ENCODE results near the gene KLHL15.

Gene KLHL15

DNA sequence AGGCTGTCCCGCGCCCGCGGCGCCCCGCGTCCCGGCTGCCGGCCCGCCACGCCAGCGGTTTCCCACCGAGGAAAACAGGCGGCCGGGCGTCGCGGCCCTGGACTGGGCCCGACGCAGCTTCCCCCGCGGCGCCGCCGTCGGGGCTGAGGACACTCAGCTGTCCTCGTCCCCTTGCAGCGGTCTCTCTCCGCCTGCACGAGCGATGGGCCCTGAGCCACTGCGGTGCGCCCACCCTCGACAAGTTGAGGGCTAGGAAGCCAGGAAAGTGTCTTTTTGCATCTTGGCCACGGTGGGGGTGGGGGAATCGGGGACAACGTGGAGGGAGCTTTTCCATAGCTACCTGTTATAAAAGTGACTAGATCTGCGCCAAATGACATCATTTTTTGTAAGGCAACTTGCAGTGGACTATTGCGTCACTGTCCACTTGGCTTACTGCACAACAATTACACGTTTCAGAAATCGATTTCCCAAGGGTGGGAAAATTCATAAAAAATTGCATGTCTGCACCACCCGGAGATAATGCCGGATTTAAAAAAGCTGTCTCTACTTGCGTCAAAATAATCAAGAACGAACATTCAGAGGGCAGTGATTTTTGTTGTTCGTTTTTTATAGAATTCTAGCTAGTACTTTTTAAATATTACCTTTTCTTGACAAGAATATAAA, 1.1 kb downstream of the KLHL15 start:
- Mint-ChIP-seq H3K4me1 (peaks cover 15% of the 10 kb centered on the region), H3K27me3 (no peaks in the 10 kb centered on the region), H3K36me3 (ENCODE audit: insufficient read depth) (peaks cover 15% of the 10 kb centered on the region), H3K9me3 (no peaks in the 10 kb centered on the region), H3K27ac (ENCODE audit: low read depth) (peak overlapping the region; percentile 51), H3K4me3 (peak overlapping the region; percentile 78)
- ATAC-seq (replicated peaks; ENCODE audit: extremely low read depth, poor library complexity, severe bottlenecking) = peak; percentile 18
- no peak for DNase-seq (ENCODE audit: low spot score in 2 of 2)

DNA sequence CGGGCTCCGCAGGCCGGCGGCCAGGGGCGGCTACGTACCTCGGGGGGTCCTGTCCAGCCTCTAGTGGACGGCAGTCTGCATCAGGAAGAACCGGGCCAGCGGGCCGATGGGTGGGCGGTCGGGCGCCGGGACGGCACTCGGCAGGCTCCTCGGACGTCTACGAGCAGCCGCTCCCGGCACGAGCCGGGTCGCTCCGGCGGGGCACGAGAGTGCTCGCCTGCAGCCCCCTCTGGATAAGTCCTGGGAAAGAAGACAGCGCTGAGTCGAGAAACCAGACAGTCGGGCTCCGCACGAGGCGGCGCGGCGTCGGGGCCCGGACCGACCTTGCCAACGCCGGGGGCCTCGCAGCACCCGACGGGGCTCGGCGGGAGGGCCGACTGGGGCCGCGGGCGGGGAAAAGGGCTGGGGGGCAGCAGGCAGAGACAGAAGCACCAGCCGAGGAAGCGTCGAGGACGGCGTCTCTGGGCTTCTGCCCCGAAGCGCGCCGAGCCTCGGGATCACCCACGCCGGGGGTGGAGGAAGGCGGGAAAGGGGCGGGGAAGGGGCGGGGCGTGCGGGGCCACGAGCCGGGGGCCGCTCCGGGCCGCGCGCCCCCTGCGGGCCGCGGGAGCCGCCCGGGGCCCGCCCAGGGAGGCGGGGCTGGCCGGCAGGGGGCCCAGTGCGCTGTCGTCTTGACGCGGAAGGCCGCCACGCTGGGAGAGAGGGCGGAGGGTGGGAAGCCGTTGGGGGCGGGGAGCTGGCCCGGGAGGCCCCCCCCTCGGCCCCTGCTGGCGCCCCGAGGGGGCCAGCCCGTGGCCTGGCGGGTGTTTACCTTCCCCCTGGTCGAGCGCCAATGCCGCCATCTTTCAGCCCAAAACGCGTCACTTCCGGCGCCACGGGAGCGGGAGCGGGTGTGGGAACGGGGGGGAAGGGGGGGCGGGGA, 1.9 kb downstream of the KLHL15 start:
- Mint-ChIP-seq H3K4me1 (peaks cover 20% of the 10 kb centered on the region), H3K27ac (ENCODE audit: low read depth) (peak overlapping the region; percentile 84), H3K36me3 (ENCODE audit: insufficient read depth) (peaks cover 15% of the 10 kb centered on the region), H3K27me3 (no peaks in the 10 kb centered on the region), H3K9me3 (no peaks in the 10 kb centered on the region), H3K4me3 (peak overlapping the region; percentile 83)
- DNase-seq (ENCODE audit: low spot score in 2 of 2) = peak; percentile 54 to 70
- peak; percentile 91 for ATAC-seq (replicated peaks; ENCODE audit: extremely low read depth, poor library complexity, severe bottlenecking)

DNA sequence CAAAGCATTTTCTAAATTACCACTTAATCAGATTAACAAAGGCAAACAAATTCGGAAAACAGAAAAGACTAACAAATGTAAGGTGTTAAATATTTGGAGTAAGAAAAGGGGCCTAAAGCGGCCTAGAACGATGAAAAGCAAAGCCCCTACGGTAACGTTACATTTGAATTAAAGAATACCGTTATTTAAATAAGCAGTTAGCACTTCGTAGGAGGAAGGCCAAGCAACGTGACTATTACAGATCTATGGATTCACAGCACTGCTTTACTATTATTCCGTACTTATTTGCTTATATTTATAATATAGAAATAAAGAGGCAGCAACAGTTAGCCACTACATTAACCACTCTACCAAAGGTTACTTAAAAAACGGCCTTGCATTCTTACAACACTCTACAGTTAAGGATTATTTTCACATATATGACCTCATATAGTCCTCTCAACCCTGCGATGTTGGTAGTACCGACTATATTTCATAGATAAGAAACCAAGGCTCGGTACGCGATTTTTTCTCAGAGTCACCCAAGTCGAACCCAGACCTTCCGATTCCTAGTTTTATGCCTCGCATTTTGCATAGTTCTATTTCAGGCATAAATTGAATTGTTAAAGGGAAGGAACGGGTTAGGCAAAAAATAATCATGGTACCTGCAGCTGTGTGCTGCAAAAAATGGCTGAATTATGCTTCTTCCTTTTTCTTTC, 2.9 kb downstream of the KLHL15 start:
- no peak for DNase-seq (ENCODE audit: low spot score in 2 of 2)
- Mint-ChIP-seq H3K36me3 (ENCODE audit: insufficient read depth) (peaks cover 15% of the 10 kb centered on the region), H3K4me3 (peak overlapping the region; percentile 83), H3K9me3 (no peaks in the 10 kb centered on the region), H3K27me3 (no peaks in the 10 kb centered on the region), H3K4me1 (peaks cover 27% of the 10 kb centered on the region), H3K27ac (ENCODE audit: low read depth) (peak overlapping the region; percentile 84)
- no peak for ATAC-seq (replicated peaks; ENCODE audit: extremely low read depth, poor library complexity, severe bottlenecking)

DNA sequence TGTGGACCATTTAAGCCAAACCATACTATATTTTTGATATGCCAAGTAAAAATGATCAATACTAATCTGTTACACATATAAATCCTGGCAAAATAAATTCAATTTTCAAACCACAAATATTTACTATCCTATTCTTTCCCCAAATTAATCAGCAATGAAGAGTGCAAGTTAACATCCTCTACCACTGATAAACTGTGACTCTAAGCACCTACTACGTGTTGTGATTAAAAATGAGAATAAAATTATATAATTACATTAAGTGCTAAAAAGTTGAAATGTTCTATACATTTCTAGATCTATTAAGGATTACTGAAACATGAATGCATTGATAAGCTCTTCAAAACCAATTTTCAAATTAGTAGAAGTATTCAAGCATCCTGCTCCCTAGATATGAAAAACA, 3.4 kb downstream of the KLHL15 start:
- Mint-ChIP-seq H3K9me3 (no peaks in the 10 kb centered on the region), H3K4me1 (peaks cover 27% of the 10 kb centered on the region), H3K36me3 (ENCODE audit: insufficient read depth) (peaks cover 15% of the 10 kb centered on the region), H3K4me3 (peak overlapping the region; percentile 83), H3K27me3 (no peaks in the 10 kb centered on the region), H3K27ac (ENCODE audit: low read depth) (peak overlapping the region; percentile 84)
- no peak for ATAC-seq (replicated peaks; ENCODE audit: extremely low read depth, poor library complexity, severe bottlenecking)
- DNase-seq (ENCODE audit: low spot score in 2 of 2) = no peak

DNA sequence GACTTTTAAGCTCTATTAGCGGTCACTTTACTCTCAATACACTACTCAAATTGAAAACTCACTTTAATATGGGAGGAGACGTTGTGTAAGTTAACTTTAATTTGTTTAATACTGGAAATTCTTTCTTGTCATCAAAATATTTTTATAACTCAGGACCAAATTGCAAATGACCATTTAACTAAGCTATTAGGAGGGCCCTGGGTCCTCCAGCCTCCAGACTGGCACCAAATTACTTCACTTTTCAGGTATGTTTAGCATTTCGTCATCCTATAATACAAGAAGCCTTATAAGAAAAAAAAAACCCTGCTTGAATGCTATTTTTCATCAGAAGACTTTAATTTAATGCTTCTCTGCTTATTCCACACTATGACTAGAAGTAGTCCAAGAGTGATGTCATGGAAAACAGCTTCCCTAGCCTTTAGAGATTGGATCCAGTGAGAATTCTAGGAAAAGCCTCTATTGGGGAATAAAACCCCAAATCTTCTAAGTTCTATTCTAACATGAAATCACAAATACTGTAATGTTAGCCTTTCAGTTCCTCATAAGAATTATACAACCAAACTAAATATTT, 6.6 kb downstream of the KLHL15 start:
- no peak for ATAC-seq (replicated peaks; ENCODE audit: extremely low read depth, poor library complexity, severe bottlenecking)
- H3K9me3 Mint-ChIP-seq = no peaks in the 10 kb centered on the region
- peak overlapping the region; percentile 44 for H3K27ac Mint-ChIP-seq (ENCODE audit: low read depth)
- DNase-seq (ENCODE audit: low spot score in 2 of 2) = no peak
- H3K4me1 Mint-ChIP-seq = peaks cover 27% of the 10 kb centered on the region
- peaks cover 17% of the 10 kb centered on the region for H3K36me3 Mint-ChIP-seq (ENCODE audit: insufficient read depth)
- no peak overlapping the region for H3K4me3 Mint-ChIP-seq
- H3K27me3 Mint-ChIP-seq = no peaks in the 10 kb centered on the region

DNA sequence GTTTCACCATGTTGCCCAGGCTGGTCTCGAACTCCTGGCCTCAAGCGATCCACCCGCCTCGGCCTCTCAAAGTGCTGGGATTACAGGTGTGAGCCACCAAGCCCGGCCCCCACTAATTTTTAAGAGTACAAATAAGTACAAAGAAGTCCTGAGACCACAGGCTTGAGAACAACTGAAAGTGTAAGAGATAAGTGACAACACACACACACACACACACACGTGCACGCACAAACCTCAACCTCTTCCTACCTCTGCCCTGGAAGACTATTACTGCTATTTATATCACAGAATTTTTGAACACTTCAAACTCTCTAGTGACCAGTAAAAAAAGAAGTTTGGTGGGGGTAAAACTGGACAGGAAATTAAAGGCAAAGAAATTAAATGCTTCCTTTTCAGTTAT, 7.5 kb downstream of the KLHL15 start:
- H3K4me1 Mint-ChIP-seq = peaks cover 32% of the 10 kb centered on the region
- no peaks in the 10 kb centered on the region for H3K27me3 Mint-ChIP-seq
- ATAC-seq (replicated peaks; ENCODE audit: extremely low read depth, poor library complexity, severe bottlenecking) (peak; percentile 34), DNase-seq (ENCODE audit: low spot score in 2 of 2) (no peak)
- H3K27ac Mint-ChIP-seq (ENCODE audit: low read depth) = no peak overlapping the region
- peaks cover 16% of the 10 kb centered on the region for H3K36me3 Mint-ChIP-seq (ENCODE audit: insufficient read depth)
- H3K4me3 Mint-ChIP-seq = no peak overlapping the region
- H3K9me3 Mint-ChIP-seq = no peaks in the 10 kb centered on the region

DNA sequence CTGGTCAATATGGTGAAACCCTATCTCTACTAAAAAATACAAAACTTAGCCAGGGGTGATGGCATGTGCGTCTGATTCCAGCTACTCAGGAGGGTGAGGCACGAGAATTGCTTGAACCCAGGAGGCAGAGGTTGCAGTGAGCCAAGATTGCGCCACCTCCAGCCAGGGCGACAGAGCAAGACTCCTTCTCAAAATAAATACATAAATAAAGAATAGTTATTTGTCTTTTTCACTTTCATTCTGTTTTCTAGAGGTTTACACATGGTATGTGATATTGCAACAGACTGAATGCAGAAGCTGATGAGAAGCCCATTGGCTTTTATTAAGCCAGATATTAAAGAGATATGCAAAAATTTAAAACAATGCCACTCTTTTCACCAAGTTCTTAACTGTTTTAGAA, 8.2 kb downstream of the KLHL15 start:
- no peaks in the 10 kb centered on the region for H3K27me3 Mint-ChIP-seq
- no peak overlapping the region for H3K27ac Mint-ChIP-seq (ENCODE audit: low read depth)
- ATAC-seq (replicated peaks; ENCODE audit: extremely low read depth, poor library complexity, severe bottlenecking) (no peak), DNase-seq (ENCODE audit: low spot score in 2 of 2) (no peak)
- no peak overlapping the region for H3K4me3 Mint-ChIP-seq
- peaks cover 12% of the 10 kb centered on the region for H3K36me3 Mint-ChIP-seq (ENCODE audit: insufficient read depth)
- peaks cover 33% of the 10 kb centered on the region for H3K4me1 Mint-ChIP-seq
- H3K9me3 Mint-ChIP-seq = no peaks in the 10 kb centered on the region

DNA sequence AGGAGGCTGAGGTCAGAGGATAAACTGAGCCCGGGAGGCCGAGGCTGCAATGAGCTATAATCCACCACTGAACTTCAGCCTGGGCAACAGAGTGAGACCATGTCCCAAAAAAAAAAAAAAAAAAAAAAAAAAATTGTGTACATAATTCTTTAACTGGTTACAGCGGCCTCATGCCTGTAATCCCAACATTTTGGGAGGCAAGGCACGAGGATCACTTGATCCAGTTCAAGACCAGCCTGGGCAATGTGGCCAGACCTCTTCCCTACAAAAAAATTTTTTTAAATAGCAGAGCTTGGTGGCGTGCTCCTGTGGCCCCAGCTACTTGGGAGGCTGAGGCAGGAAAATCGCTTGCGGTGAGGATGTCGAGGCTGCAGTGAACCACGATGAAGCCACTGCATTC, 9.3 kb downstream of the KLHL15 start:
- no peak for DNase-seq (ENCODE audit: low spot score in 2 of 2)
- H3K4me3 Mint-ChIP-seq = no peak overlapping the region
- no peaks in the 10 kb centered on the region for H3K9me3 Mint-ChIP-seq
- H3K36me3 Mint-ChIP-seq (ENCODE audit: insufficient read depth) = peaks cover 12% of the 10 kb centered on the region
- H3K27me3 Mint-ChIP-seq = no peaks in the 10 kb centered on the region
- no peak for ATAC-seq (replicated peaks; ENCODE audit: extremely low read depth, poor library complexity, severe bottlenecking)
- H3K4me1 Mint-ChIP-seq = peaks cover 30% of the 10 kb centered on the region
- H3K27ac Mint-ChIP-seq (ENCODE audit: low read depth) = no peak overlapping the region

DNA sequence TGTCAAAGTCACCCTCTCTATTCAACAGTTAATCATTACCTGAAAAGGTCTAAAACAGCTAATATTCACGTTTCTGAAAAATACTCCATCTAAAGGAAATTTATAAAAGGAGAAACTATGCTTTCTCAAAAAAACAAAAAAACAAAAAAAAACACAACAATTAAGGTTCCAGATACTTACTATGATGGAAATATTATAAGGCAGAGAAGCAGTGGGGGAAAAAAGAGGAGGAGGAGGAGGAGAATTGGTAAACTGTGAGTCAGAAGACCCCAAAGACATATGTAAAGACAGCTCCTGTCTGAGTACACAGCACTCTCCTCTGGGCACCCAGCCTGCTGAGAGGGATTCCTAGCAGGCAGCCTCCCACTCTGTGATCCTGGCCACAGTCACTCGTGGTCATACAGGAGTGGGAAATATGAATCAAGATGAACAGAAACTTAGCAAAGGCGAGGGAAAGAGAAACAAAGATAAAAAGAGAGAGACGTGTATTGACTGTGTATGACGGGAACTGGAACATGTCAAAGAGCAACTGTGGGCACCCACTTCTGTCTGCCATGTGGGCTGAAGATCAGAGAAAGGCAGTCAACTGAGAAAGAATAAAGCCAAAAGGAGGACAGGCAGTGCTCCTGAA, 12.5 kb downstream of the KLHL15 start:
- peak; percentile 58 for ATAC-seq (replicated peaks; ENCODE audit: extremely low read depth, poor library complexity, severe bottlenecking)
- H3K27ac Mint-ChIP-seq (ENCODE audit: low read depth) = peak overlapping the region; percentile 60
- no peaks in the 10 kb centered on the region for H3K9me3 Mint-ChIP-seq
- no peak for DNase-seq (ENCODE audit: low spot score in 2 of 2)
- H3K36me3 Mint-ChIP-seq (ENCODE audit: insufficient read depth) = peaks cover 12% of the 10 kb centered on the region
- H3K4me3 Mint-ChIP-seq = no peak overlapping the region
- no peaks in the 10 kb centered on the region for H3K27me3 Mint-ChIP-seq
- peaks cover 30% of the 10 kb centered on the region for H3K4me1 Mint-ChIP-seq

DNA sequence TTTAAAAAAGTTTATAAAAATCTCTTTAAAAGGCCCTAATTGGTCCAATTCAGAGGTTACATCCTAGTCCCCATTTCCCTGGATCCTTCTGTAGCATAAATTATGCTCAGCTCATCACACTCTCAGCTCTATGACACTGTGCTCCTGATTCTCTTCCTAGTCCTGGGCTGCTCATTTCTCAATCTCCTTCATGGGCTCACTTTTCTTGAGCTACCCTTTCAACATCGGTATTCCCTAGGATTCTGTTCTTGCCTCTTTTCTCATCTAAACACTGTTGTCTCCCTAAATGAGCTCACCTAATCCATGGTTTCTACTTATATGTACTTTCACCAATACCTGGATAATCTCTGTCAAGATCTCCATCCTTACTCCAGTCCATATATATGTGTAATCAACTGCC, 14.7 kb downstream of the KLHL15 start:
- Mint-ChIP-seq H3K27me3 (no peaks in the 10 kb centered on the region), H3K4me1 (peaks cover 35% of the 10 kb centered on the region), H3K4me3 (no peak overlapping the region), H3K9me3 (no peaks in the 10 kb centered on the region), H3K27ac (ENCODE audit: low read depth) (no peak overlapping the region), H3K36me3 (ENCODE audit: insufficient read depth) (peaks cover 11% of the 10 kb centered on the region)
- DNase-seq (ENCODE audit: low spot score in 2 of 2) (no peak), ATAC-seq (replicated peaks; ENCODE audit: extremely low read depth, poor library complexity, severe bottlenecking) (no peak)

DNA sequence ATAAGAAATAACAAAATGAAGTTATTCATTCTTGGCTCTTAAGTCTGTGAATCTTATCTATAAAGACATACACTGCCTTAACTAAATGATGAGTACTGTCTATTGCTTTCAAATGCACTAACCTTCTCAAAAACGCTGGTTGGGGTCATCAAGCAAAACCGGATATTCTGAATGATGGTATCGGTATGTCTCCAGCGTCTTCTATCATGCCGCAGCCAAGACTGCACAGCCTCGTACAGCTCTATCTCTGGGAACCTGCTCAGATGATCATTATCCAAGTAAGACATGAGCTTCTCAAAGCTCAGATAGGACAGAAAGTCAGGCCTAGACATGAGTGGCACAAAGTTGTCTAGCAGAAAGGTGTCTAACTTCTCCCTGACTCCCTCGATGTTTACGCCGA, 21.1 kb downstream of the KLHL15 start:
- H3K9me3 Mint-ChIP-seq = no peaks in the 10 kb centered on the region
- H3K27ac Mint-ChIP-seq (ENCODE audit: low read depth) = no peak overlapping the region
- peaks cover 31% of the 10 kb centered on the region for H3K36me3 Mint-ChIP-seq (ENCODE audit: insufficient read depth)
- peaks cover 28% of the 10 kb centered on the region for H3K4me1 Mint-ChIP-seq
- ATAC-seq (replicated peaks; ENCODE audit: extremely low read depth, poor library complexity, severe bottlenecking) (no peak), DNase-seq (ENCODE audit: low spot score in 2 of 2) (no peak)
- no peak overlapping the region for H3K4me3 Mint-ChIP-seq
- H3K27me3 Mint-ChIP-seq = no peaks in the 10 kb centered on the region

DNA sequence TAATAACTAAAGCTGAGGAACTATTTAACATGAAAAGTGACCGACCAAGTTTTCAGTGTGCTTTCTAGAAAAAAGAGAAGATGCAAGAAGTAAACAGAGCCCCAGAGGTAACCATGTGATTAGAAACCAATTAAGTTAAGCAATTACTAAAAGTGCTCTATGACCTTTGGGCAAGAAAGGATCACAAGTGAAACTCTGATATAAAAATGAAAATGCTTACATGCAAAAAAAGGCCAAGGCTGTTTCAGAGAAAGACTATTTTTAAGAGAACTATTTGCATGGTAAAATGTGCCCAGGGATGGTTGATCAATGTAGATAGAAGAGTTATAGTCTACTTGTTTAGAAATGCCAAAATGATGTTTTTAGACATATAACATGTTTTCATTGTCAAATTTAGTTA, 22.0 kb downstream of the KLHL15 start:
- Mint-ChIP-seq H3K4me3 (no peak overlapping the region), H3K27ac (ENCODE audit: low read depth) (no peak overlapping the region), H3K9me3 (no peaks in the 10 kb centered on the region), H3K4me1 (peaks cover 19% of the 10 kb centered on the region), H3K27me3 (no peaks in the 10 kb centered on the region), H3K36me3 (ENCODE audit: insufficient read depth) (peaks cover 31% of the 10 kb centered on the region)
- no peak for ATAC-seq (replicated peaks; ENCODE audit: extremely low read depth, poor library complexity, severe bottlenecking)
- no peak for DNase-seq (ENCODE audit: low spot score in 2 of 2)
